Liver (tissue), 3 donors: ENCODE data around the gene ROM1.

Experiments used
- CTCF ChIP-seq: fragments of 150-350 bp; IDR thresholded peaks from 2 replicates; pipeline ENCODE4 v1.5.1; 2017; ENCODE audit warnings: improper control_type of control experiment, low read depth, low read length; ENCODE audit not compliant: missing input control
- EGR1 ChIP-seq, 2 donors: IDR thresholded peaks; 2 replicates each; pipeline ENCODE4 v1.6.1; 2016 to 2018; ENCODE audit warnings: antibody characterized with exemption in 2 of 2, low read depth in 2 of 2
- GABPA ChIP-seq, 2 donors: IDR thresholded peaks in 1 of 2; conservative IDR thresholded peaks in 1 of 2; 2 replicates each; pipeline ENCODE4 v1.6.1; 2016; ENCODE audit warnings: antibody characterized with exemption in 2 of 2, mild to moderate bottlenecking in 1 of 2, moderate library complexity in 1 of 2
- YY1 ChIP-seq: IDR thresholded peaks from 2 replicates; pipeline ENCODE4 v1.6.1; 2016; ENCODE audit warnings: antibody characterized with exemption, mild to moderate bottlenecking
- TF ChIP-seq, protein P1 (sequence below): IDR thresholded peaks from 2 replicates; pipeline ENCODE4 v1.6.1; 2016; ENCODE audit warnings: antibody characterized with exemption
- TF ChIP-seq, protein P2 (sequence below): IDR thresholded peaks from 2 replicates; pipeline ENCODE4 v1.6.1; 2016; ENCODE audit warnings: antibody characterized with exemption, mild to moderate bottlenecking
- donor health status: healthy.
- donor health status: healthy.

DNA sequence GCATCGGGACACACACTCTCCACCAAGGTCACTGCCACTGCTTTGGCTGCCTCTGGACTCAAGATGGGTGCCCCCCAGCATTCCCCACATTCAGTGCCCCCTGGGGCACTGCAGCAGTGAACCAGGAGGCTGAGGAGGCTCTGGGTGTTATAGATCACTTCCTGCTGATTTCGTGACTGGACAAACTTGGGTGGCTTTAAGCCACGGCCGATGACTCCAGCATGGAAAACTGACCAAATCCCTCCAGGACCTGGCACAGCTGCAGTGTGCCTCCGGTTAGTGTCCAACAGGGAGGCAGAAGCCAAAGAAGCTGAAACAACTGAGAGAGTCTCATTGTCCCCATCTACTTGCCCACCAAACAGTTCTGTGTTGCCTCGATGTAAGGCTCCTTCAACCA is 34.5 kb downstream of the ROM1 start:
- no peak for TF ChIP-seq CTCF
- TF ChIP-seq, protein P1, sequence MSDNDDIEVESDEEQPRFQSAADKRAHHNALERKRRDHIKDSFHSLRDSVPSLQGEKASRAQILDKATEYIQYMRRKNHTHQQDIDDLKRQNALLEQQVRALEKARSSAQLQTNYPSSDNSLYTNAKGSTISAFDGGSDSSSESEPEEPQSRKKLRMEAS = no peak
- TF ChIP-seq GABPA (IDR thresholded peaks at IDR 0.05 in 1 of 2, conservative IDR thresholded peaks at IDR 0.05 in 1 of 2) = no peak
- no peak for TF ChIP-seq YY1
- TF ChIP-seq EGR1 (IDR thresholded peaks at IDR 0.05; ENCODE audit: low read depth in 2 of 2) = no peak
- TF ChIP-seq, protein P2, sequence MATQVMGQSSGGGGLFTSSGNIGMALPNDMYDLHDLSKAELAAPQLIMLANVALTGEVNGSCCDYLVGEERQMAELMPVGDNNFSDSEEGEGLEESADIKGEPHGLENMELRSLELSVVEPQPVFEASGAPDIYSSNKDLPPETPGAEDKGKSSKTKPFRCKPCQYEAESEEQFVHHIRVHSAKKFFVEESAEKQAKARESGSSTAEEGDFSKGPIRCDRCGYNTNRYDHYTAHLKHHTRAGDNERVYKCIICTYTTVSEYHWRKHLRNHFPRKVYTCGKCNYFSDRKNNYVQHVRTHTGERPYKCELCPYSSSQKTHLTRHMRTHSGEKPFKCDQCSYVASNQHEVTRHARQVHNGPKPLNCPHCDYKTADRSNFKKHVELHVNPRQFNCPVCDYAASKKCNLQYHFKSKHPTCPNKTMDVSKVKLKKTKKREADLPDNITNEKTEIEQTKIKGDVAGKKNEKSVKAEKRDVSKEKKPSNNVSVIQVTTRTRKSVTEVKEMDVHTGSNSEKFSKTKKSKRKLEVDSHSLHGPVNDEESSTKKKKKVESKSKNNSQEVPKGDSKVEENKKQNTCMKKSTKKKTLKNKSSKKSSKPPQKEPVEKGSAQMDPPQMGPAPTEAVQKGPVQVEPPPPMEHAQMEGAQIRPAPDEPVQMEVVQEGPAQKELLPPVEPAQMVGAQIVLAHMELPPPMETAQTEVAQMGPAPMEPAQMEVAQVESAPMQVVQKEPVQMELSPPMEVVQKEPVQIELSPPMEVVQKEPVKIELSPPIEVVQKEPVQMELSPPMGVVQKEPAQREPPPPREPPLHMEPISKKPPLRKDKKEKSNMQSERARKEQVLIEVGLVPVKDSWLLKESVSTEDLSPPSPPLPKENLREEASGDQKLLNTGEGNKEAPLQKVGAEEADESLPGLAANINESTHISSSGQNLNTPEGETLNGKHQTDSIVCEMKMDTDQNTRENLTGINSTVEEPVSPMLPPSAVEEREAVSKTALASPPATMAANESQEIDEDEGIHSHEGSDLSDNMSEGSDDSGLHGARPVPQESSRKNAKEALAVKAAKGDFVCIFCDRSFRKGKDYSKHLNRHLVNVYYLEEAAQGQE = no peak
